Kidney tubule cell (primary cell): ENCODE measurements around the gene HMGCLL1.

Source experiments
- DNase-seq: peaks from one replicate; pipeline ENCODE4 v3.0.0-alpha.2; 2018; ENCODE audit warnings: low spot score

Gene HMGCLL1

DNA sequence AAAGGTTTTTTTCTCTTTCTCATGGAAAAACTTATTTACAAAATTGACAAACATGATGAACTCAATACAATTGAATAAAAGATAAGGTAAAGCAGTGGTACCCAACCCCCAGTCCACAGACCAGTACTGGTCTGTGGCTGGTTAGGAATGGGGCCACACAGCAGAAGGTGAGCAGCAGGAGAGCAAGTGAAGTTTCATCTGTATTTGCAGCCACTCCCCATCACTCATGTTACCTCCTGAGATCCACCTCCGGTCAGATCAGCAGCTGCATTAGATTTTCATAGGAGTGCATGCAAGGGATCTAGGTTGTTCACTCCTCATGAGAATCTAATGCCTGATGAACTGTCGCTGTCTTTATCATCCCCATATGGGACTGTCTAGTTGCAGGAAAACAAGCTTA lies 47.5 kb downstream of the HMGCLL1 start:
- no peak for DNase-seq

DNA sequence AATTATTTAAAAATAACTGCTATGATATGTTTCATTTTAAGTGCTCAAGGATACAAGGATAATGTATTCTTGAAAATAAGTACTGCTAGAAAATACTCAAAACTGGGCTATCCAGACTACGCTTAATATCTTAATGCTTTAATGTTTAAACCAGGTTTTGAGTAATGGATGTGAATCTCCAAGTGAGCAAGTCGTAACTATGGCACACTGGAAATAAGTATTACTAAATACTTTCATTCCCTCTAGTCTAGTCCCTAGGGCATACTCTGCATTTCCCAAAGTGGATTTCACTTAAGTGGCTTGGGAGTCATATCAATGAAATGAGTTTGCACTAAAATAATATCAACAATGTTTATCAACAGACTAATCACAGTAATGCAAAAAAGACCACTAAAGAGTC lies 48.1 kb downstream of the HMGCLL1 start:
- no peak for DNase-seq

DNA sequence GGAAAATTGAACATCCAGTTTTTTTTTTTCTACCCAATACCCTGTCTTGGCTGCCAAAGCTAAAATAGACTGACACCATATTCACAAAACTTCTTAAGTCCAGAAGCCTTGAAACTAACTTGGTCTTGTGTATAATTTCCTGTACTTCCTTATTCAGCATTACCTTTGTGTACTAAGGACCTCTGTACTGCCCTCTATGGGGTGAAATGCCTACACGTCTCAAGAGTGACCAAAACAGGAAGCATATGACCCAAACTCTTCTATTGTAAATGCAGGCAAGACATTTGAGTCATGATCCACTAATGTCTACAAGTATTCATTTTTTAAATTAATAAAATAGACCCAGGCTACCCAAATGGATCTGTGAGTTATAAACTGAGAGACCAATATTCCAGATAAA lies 50.4 kb downstream of the HMGCLL1 start:
- DNase-seq, result peak; percentile 65

DNA sequence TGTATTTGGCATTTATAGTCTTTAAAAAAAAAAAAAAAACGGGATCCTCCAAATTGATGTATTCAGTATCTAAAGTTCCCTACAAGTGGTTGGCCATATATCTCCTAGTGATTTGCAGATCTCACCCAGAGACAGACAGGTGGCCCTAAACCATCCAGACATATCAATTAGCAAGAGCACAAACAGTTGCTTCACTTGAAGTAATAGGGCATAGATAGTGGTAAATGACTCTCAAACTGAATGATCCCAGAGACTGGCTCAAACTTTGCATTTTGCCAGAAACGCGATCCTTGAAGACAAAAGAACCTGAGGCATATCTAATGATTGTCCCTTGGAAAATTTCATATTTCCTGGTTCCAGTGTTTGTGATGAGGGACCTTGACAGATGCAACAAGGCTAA lies 54.6 kb downstream of the HMGCLL1 start:
- DNase-seq, result no peak

DNA sequence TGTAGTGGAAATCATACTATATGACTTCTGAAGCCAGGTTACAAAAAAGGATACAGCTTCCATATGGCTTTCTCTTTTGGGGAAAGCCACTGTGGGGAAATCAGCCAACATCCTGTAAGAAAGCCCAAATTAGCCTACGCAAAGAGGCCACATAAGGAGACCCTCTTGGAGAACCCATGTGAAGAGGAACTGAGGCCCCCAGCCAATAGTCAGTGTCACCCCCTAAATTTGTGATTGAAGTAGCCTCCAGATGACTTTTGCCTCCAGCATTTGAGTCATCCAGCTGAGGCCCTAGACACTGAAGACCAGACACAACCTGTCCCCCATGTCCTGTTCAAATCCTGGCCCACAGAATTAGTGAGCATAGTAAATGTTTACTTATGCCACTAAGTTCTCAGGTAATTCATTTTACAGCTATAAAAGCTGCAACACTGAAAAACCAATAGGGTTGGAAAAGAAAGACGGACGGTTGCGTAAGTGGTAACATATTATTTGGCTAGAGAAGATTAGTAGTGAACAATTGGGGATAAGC lies 60.4 kb downstream of the HMGCLL1 start:
- DNase-seq, result no peak

DNA sequence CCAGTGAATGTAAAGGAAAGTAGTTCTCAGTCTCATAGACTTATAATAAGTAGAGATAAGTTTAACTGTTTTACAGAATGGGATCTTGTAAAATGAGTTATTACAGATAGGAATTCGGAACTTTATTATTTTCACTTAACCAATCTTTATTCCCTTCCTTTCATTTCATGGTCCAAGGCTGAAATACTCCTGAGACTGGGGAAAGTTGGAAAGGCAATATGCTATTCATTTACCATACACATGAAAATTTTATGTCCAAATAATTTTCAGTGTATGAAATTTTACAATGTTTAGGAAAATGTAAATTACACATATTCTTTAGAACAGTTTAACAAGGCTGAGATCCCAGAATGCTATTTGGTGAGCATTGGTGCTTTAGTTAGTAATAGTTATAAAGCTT lies 62.3 kb downstream of the HMGCLL1 start:
- no peak for DNase-seq

DNA sequence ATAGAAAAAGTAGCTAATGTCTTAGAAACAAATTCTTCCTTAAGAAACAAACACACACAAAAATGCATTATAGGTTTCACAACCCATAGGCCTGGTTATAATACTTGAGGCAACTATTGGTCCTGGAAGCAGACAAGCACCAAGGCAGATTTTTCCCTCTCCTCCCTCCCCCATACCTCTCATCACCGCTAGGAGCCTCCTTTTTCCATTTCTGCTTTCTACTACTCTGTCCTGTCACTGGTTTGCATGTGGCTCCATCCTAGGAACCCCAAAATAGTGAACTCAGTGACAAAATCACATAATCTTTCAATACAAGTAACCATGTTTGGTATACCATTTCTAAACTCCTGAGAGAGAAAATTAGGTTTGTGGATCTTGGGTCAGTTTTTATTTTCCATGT lies 66.1 kb downstream of the HMGCLL1 start:
- no peak for DNase-seq

DNA sequence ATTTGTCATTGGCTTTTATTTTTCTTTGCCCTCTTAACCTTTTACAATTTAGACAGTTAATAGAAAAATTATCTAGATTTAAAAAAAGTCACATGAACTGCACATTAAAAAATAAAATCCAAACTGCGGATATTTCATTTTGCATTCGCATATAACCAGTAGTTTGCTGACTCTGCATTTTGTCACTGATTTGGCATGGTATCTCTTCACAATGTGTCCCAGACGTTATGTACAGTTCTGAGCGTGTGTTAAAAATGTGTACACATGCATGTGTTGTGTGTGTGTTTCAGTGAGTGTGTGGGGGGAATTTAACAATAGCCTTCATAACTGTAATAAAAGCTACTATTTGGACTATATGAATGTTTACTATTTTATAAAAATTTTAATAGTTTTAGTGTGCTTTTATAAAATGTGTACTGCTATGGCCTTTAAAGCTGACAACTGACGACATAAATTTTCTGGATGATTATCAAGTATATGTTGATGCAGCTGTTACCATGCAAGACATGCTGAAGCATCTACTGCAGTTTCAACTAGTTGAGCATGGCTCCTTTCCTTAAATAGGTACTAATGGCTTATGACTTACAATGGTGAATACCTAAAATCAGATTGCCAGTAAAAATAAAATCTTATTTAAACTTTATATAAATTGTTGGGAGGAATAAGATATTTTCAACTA lies 67.7 kb downstream of the HMGCLL1 start:
- DNase-seq, result no peak

DNA sequence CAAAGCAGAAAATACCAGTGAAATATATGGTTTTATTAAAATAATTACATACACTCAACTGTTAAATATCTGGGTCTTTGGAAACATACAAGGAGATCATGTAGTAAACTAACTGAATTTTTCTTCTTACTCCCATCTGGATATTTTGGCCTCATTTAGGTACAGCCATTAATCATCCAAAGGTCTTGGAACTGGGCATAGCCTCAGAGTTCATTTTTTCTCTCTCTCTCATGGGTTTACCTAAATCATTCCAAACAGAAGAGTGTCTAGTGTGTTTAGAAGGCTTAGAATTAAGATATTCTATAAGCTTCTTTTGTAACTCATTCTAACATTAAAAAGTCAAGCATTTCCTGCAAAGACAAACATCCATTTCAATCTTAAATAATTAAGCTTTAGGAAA lies 79.4 kb downstream of the HMGCLL1 start:
- DNase-seq, result no peak

DNA sequence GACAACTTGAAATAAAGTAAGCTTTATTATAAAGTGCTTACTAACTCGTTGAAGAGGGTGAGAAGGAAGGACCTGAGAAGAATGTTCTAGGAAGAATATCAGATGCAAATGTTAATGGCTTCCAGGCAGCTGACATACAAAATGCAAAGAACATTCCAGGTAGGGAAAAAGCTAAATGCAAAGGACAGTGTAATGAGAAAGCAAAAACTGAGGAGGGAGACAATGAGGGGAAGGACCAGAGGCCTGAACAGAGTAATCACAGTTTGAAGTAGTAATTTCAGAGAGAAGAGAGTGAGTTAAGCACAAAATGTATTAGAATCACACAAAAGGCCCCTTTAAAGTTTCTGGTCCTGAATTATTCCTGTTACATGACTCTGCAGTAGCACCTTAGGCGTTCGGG lies 81.3 kb downstream of the HMGCLL1 start:
- DNase-seq, result no peak

DNA sequence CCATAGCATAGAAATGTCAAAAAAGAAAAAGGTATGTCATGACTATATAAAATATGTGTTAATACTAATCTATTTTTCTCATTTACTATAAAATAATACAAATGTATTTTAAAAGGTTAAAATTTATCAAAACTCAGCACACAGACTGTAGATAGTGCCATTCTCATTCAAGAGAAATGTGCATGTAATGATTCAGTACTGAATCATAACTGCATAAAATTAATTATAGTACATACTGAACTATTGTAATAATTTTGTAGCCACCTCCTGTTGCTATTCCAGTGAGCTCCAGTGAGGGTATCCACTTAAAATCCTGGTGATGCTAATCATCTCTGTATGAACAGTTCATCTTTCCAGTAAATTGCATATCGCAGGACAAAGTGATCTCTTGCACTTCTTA lies 82.8 kb downstream of the HMGCLL1 start:
- DNase-seq, result no peak

DNA sequence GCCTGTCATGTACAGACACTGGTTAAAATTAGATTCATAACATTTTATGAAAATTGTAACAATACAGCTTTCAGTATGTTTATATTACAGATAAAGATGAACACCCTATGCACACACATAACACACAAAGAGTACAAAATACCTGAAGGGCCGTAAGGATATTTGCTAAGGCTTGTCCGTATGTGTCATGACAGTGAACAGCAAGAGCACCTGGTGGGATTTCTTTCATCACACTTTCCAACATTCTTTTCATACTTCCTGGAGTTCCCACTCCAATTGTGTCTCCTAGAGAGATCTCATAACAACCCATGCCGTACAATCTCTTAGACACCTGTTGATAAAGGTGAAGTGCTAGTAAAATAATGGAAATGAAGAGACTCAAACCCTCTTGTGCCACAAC lies 83.7 kb downstream of the HMGCLL1 start:
- DNase-seq, result no peak

DNA sequence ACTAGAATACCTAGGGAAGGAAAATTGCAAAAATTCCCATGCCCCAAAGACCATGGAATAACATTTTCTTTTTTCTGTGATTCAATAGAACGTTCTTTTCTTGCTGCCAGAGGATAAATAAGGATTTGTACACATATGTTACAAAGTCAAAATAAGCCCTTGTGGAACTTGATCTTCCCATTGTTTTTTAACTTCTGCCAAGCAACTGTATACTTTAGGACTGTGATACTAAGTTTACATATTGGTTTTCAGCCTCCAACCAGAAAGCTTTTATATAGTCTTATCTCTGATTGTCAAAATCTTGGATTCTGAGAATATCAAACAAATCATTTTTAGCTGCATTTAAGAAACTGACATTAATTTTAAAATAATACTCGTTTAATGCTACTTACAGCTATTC lies 84.6 kb downstream of the HMGCLL1 start:
- no peak for DNase-seq

DNA sequence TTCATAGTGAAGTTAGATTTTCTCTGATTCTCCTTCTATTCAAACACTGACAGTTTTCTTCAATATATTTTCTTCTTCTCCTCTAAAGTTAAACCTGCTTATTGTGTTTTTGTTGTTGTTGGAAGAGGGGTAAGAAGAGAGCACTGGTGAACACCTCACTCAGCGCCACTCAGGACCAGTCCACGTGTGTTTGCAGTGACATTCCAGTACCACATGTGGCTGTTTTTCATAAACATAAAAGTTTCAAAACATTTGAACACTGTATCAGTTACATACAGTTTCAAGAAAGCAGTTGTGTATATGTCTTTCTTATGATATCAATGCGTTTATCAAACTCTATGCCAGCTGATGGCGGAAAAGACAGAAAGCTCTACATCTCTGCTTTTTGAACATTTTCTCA lies 86.7 kb downstream of the HMGCLL1 start:
- DNase-seq, result no peak

DNA sequence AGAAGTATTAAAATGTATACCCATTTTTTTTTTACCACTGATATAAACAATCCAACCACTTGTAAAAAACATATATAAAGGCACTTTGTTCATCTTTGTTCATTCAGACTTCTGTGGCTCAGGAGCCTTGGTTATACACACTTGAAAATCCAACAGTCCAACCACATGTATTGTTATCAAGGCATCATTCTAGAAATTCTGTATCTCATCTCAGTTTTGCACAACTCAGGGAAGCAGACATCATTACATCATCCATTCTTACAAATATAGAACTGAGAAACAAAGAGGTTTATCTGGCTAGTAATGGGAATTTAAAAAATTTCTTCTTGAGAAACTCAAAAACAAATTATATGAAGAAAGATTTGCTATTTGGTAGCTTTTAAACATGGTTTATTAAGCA lies 88.1 kb downstream of the HMGCLL1 start:
- DNase-seq, result no peak

DNA sequence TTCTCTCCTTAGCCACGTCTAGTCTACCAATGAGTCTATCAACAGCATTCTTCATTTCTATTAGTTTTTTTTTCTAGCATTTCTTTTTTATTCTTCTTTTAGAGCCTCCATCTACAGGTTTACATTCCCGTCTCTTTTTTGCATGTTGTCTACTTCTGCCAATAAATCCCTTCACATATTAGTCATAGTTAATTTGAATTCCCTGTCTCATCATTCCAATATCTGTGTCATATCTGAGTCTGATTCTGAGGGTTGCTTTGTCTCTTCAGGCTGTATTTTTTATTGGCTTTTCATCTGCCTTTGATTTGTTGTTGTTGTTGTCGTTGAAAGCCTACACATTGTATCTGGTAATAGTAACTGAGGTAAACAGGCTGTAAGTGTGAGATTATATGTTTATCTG lies 104.6 kb downstream of the HMGCLL1 start:
- no peak for DNase-seq

DNA sequence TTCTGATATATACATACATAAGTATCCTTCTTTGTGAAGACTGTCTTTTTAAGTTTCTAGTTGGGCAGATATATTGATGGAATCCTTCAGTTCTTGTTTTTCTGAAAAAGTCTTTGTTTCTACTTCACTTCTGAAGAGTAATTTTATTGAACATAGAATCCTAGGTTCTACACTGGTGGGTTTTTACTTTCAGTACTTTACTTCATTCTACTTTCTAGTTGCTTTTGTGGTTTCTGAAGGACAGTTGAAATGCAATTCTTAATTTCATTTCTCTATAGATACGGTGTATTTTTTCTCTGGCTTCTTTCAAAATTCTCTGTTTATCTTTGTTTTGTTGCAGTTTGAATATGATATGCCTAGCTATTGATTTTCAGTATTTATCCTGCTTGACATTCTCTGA lies 105.3 kb downstream of the HMGCLL1 start:
- no peak for DNase-seq

DNA sequence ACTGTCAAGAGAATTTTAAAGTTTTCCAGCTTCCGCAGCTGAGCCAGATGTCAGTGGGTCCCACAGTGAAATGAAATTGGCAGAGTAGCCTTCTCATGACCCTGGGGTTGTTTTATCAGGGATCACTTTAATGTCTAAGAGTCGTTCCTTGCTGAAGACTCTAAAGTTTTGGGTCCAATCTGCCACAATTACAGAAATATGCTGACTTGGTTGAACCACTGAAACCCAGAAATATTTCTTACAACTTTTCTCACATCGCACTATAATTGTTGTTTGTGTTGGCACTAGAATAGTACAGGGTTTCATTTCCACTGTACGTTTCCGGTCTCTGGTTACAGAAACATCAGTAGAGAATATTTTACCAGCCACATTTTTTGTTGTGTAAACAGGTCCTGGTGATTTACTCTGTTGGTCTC lies 109.0 kb downstream of the HMGCLL1 start:
- DNase-seq, result no peak

DNA sequence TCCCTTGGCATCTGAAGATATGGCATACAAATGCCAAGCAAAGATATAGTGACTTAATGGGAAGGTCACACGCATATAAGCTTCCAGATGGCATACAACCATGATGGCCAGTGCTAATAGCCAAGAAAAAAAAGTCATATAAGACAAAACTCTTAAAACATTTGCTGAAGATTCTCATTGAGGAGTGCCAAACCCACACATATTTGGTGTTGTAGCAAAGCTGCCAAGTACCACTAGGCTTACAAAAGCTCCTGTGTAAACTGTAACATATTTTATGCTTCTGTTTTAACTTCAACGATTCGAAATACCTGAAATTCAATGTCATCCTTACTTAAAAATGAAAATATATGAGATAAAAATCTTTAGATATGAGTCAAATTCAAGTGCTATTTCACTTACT lies 123.0 kb downstream of the HMGCLL1 start:
- DNase-seq, result no peak

DNA sequence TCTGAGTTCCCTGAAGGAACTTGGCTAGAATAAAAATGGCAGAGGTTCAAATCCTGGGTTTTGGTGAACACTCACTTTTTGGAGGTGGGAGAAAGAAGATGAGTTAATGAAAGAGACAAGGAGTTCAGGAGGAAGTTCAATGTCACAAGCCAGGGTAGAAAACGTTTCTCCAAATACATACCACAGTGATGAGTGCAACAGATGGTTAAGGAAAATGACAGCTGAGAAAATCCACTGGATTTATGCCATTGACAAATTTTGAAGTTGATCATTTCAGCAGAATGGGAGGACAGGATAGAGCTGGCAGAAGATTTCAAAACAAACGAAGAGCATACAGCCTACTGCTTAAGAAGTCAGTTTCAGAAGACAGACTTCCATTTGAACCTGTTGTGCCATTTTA lies 129.0 kb downstream of the HMGCLL1 start:
- peak; percentile 29 for DNase-seq

DNA sequence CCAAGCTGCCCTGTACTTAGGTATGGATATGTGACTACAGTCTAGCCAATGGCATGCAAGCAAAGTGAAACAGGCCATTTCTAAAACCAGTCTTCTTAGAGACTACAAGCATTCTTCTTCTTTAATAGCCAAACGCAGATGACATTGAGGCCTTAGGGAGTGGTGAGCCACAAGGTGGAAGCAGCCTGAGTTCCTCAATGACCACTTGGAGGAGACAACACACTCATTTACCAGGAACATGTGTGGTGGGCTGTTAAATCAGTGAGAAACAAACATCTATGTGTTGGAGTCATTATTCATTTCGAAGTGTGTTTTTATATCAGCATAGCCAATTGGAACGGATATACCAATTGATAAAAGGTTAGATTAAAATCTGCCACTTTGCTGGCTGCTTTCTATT lies 129.8 kb downstream of the HMGCLL1 start:
- no peak for DNase-seq

DNA sequence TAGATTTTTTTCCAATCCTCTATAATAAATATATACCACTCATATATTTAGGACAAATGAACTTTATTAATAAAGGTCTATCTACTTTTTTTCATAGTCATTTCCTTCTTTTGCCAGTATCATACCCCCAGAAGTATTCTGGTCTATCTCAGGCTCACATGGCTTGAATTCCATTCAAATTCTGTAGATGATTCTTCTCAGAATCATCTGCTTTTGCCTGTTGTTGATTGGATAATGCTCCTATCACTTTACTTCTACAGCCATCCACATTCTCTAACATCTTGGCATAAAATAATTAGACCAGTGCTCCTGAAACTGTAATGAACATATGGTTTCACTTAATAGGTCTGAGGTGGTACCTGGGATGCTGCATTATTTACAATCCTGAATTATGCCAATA lies 130.5 kb downstream of the HMGCLL1 start:
- peak; percentile 35 for DNase-seq

DNA sequence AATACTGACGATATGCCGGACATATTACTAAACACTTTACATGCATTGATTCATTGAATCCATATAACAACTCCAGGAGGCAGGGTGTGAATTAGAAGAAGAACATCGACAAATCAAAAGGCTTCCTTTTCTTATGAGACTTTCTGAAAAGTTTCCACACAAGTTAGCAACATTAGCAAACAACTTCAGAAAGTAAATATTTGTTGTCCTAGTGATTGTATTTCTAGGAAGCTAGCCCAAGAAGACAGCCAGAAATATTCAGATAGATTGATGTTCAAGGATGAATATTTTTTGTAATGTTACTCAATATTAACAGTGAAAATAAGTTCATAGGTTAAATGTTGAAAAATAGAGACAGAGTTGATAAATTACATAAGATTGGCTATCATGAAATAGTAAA lies 131.1 kb downstream of the HMGCLL1 start:
- no peak for DNase-seq

DNA sequence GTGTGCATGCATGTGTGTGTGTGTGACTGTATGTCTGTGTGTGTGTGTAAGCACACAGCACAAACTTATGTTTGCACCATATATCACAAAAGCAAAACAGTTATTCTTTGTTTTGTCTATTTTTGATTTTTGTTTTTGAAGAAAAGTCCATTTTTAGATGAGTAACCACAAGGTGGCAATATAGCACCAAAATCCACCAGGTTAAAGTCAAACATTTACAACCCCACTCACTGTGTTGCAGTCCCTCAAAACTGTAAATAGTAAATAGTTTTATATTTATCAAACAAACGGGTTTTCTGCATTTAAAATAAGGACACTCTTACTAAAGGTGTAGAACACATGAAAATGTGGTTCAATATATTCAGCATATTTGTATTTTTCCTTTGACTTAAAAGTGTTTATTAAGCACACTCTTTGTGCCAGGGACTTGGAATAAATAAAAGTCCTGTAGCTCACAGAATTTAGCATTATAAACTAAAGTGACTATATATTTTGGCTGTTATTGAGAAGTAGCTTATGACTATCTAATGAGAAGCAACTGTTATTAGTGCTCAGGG lies 133.3 kb downstream of the HMGCLL1 start:
- DNase-seq, result peak; percentile 39
